K562 treated with DMSO at 1 percent for 48 hours (cell line): Measurements from ENCODE around the gene CRY1. TPM values are rescaled to one million over a fixed set of nuclear protein-coding genes. Genes with fewer than 3 reads are reported as not detected.

Experiments
- total RNA-seq: library from RNA; unstranded; fragments of 300-600 nt; gene quantifications from 2 replicates; pipeline ENCODE4 v1.2.3, GENCODE V29; 2022; ENCODE audit warnings: low replicate concordance; ENCODE audit errors: extremely low read depth

The CRY1 gene
- not detected in 2 replicates for total RNA-seq

GRCh38 chr12:107093417-107094182 is at the start of gene CRY1:
Gene CRY1, minus strand, starts transcription at chr12:107093549. Its CDS starts 588 bp downstream, at chr12:107092961.

GRCh38 chr12:106986625-106987389 is 106.5 kb downstream of the CRY1 start, which contains the start of gene MTERF2:
Gene MTERF2, minus strand, starts transcription at chr12:106987146. Its CDS starts 8,432 bp downstream, at chr12:106978714.

GRCh38 chr12:106955377-106956047 is 137.8 kb downstream of the CRY1 start, which contains the start of gene TMEM263:
Gene TMEM263, plus strand, starts transcription at chr12:106955907. Its CDS starts 11,210 bp downstream, at chr12:106967117.

Other genes with a start within 250 kb of the CRY1 start
- not detected in 2 replicates for gene TMEM263, start 137.6 kb downstream of the CRY1 start, total RNA-seq
- not detected in 2 replicates for gene MTERF2, start 106.4 kb downstream of the CRY1 start, total RNA-seq